GM21528 (cell line): ENCODE data around the gene GPATCH1.
A peak's percentile ranks its signal among the peaks of the same experiment; 100 is the strongest.
"Not testable (repeated sequence)": the region's sequence is repeated elsewhere in the genome, so short reads cannot be mapped to it uniquely, and the experiment has no call there.

Experiments
- ATAC-seq: cut with Tn5 transposase; IDR thresholded peaks from one replicate; pipeline ENCODE4 v1.9.1; 2021; ENCODE audit warnings: mild to moderate bottlenecking, moderate library complexity; ENCODE audit not compliant: unreplicated experiment, low FRiP score

GPATCH1 gene

GRCh38 chr19:33111587-33111986 is 30.6 kb downstream of the GPATCH1 start:
- no peak for ATAC-seq

DNA sequence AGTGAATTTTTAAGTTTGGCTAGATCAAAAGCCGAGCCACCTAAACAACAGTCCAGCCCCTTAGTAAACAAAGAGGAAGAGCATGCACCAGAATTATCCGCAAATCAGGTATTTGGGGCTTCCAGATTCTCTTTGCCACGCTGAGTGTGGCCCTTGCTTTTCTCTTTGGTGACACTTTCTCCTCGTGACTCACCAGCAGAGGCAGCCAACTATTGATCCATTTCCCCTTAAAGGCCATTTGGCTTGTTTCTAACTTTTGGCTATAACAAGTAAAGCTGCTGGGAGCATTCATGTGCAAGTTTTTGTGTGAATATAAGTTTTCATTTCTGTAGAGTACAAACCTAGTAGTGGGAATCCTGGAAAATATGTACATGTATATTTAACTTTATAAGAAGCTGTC is 33.3 kb downstream of the GPATCH1 start:
- ATAC-seq: no peak

DNA sequence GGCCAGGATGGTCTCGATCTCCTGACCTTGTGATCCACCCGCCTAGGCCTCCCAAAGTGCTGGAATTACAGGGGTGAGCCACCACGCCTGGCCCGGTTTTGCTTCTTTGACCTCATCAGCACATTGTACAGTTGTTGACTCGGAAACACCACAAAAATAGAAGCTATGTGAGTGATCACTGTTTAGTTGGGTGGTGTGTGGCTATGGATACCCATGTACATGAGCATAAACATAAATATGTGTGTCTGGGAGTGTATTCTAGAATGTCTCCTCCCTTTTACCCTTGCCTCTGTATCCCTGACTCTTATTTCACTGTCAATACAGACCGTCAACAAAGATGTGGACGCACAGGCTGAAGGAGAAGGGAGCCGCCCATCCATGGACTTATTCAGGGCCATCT is 36.5 kb downstream of the GPATCH1 start:
- ATAC-seq: no peak

DNA sequence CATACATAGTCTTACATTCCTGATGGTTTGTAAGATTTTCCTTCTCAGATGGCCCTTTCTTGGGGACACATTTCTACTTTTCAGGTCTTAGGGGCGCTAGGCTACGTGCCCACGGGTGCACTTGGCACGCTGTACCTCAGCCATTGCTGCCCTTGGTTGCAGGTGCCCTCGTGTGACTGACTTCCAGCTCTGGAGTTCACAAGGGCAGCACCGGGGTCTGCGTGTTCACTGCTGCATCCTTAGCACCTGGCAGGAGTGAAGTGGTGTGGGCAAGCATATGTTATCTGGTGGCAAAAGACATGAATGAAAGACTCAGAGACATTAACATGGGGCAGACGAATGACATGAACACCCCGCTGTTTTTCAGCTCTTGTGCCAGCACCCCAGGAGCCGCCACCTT is 37.7 kb downstream of the GPATCH1 start:
- no peak for ATAC-seq

DNA sequence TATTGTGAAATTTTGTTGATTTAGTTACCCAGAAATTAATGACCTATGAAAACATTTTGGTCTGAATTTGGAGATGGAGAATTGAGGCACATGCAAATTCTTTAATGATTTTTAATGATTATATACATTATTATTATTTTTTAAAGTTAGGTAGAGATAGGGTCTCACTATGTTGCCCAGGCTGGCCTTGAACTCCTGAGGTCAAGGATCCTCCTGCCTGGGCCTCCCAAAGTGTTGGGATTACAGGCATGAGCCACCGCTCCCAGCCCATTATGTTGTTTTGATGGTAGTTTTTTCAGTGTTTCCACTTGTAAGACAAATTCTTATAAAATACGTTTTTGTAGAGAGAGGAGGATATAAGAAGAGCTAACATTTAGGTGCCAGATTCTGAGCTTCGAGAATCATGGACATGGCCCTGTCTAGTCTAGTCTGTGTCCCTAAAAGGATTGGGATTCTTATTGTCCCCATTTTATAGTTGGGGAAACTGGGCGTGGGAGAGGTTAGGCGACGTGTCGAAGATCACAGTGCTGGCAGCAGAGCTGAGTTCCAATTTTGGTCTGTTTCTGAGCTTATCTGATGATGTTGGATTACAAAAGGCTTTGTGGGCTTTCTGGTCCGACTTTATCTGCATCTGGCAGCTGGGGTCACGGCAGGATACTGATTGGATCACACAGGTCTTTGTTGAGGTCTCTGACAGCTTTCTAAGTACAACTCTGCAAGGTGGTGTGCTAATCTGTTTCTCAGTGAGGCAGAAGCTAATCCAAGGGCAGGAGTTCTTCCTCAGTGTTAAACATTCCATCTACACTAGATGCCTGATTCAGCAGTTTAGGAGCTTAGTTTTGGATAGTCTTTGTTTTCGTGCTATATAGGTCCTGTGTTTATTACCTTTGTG is 43.5 kb downstream of the GPATCH1 start:
- ATAC-seq: no peak

- ATAC-seq: no peak
These were observed 45.0 kb downstream of the GPATCH1 start for GRCh38 chr19:33125929-33126388.

- not testable (repeated sequence) for ATAC-seq
These were observed 45.7 kb downstream of the GPATCH1 start for GRCh38 chr19:33126712-33127111.

GRCh38 chr19:33129901-33130300 is 48.9 kb downstream of the GPATCH1 start:
- ATAC-seq: no peak

GRCh38 chr19:33130433-33130832 is 49.5 kb downstream of the GPATCH1 start:
- ATAC-seq: no peak

DNA sequence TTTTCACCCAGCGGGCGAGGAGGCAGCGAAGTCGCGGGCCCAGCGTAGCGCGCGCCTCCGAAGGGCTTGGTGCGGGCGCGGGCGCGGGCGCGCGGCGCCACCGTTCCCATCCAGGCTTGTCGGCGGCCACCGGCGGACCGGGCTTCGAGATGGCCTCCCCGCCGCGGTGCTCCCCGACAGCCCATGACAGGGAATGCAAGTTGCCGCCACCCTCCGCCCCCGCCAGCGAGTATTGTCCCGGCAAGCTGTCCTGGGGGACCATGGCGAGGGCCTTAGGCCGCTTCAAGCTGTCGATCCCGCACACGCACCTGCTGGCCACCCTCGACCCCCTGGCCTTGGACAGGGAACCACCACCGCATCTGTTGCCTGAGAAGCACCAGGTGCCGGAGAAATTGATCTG is 51.0 kb downstream of the GPATCH1 start, which contains the start of gene WDR88:
Gene WDR88 (plus strand): TSS at position 94 of the 400 bp plus-strand sequence. CDS start 56 bp downstream, at position 150.
- ATAC-seq: no peak

GRCh38 chr19:33132425-33132824 is 51.4 kb downstream of the GPATCH1 start:
- no peak for ATAC-seq

- ATAC-seq: no peak
These were observed 52.6 kb downstream of the GPATCH1 start for GRCh38 chr19:33133438-33134031.

- no peak for ATAC-seq
These were observed 53.6 kb downstream of the GPATCH1 start for GRCh38 chr19:33134571-33135041.

DNA sequence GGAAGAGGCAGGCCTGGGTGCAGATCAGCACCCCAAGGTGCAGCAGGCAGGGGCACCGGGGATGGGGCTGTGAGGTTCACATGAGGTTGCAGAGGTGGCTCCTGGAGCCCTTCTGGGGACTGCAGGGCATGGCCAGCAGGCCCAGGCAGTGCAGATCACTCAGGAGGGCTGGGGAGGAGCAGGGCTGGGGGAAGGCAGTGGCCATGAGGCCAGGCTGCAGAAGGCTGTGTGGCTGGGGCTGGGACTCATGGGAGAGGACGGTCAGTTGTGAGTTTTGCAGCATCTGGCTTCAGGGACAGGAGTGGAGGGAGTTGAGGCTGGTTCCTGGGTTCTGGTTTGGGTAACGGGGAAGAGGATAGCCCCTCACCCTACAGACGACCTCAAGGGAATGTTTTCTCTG is 58.2 kb downstream of the GPATCH1 start:
- no peak for ATAC-seq

DNA sequence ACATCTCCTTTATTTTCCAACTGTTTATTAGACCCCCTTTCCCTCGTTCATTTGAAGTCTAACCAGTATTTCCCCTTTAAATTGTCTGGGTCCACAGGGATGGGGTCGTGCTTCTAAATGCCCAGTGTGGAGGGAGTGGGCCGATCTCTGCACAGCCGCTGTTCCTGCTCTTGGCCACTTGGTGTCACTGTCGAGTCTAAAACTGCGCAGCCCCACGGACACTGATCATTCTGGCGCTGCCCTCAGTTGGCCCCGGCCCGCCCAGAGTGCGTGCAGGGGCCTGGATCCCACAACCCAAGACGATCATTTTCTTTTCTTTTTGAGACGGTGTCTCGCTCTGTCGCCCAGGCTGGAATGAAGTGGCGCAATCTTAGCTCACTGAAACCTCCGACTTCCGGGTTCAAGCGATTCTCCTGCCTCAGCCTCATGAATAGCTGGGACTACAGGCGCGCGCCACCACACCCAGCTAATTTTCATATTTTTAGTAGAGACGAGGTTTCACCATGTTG is 63.0 kb downstream of the GPATCH1 start:
- peak; percentile 64 for ATAC-seq

GRCh38 chr19:33146209-33146608 is 65.2 kb downstream of the GPATCH1 start:
- ATAC-seq: no peak

DNA sequence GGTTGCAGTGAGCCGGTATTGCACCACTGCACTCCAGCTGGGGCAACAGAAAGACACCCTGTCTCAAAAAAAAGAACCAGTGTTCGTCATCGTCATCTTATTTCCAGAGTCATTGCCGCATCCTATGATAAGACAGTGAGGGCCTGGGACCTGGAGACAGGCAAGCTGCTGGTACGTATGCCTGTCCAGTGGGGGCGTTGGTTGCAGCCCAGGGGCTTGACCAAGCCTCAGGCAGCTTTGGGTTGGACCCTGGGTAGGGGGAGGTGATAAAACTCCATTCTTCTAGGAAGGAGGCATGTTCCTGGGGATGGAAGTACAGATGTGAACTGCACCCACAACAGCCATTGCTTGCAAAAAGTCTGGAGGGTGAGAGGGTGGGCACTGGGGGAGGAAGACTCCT is 66.6 kb downstream of the GPATCH1 start:
- no peak for ATAC-seq

DNA sequence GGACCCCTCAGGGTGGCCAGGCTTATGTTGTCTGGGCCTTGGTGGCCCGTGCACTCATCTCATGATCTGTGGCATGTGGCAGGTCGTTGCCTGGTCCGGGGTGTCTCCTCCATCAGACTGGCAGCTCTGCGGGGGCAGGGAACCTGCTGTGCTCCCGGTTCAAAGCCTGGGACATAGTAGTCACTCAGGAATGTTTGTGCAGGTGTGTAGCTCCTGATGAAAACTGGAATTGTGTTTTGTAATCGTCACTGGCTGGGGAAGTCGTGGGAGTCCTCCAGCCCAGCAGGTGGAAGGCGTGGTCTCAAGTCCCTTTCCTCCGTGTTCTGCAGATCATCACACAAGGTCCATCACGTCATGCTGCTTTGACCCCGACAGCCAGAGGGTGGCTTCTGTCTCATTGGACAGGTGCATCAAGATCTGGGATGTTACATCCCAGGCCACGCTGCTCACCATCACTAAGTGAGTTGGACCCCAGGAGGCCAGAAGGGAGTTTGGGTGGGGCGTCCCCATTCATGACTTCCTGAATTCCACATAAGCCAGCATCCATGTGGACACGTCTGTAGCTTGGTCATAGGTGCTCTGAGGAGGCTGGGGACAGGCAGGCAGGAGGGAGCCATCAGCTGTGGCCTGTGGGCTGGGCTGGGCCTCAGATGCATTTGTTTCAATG is 70.0 kb downstream of the GPATCH1 start:
- no peak for ATAC-seq

DNA sequence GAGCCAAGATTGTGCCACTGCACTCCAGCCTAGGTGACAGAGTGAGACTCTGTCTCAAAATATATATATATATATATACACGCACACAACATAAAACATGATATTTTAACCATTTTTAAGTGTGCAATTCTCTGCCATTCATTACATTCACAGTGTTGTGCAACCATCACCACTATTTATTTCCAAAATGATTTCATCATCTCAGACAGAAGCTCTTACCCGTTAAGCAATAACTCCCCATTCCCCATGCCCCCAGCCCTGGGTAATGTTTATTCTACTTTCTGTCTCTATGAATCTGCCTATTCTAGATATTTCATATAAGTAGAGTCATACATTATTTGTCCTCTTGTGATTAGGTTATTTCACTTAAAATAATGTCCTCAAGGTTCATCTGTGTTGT is 71.2 kb downstream of the GPATCH1 start:
- no peak for ATAC-seq

DNA sequence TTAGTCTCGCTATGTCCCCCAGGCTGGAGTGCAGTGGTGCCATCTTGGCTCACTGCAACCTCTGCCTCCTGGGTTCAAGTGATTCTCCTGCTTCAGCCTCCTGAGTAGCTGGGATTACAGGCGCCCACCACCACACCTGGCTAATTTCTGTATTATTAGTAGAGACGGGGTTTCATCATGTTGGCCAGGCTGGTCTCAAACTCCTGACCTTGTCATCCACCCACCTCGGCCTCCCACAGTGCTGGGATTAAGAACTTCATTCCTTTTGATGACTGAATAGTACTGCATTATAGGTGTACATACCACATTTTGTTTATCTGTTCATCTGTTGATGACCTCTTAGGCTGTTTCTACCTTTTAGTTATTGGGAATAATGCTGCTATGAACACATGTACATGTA is 71.6 kb downstream of the GPATCH1 start:
- not testable (repeated sequence) for ATAC-seq

GRCh38 chr19:33154313-33154712 is 73.3 kb downstream of the GPATCH1 start:
- ATAC-seq: not testable (repeated sequence)
